ENCODE data around the gene SUFU. TPM values are rescaled to one million over a fixed set of nuclear protein-coding genes. Genes with fewer than 3 reads are reported as not detected.
A peak's percentile ranks its signal among the peaks of the same experiment; 100 is the strongest.

Gene SUFU
- total and polyA plus RNA-seq, 2 of the 8 experiments (the other 6 are each of a cell fraction or from before 2014, with no cell fraction given): 7.0 to 10.8 TPM

- Histone ChIP-seq H3K4me2 (ENCODE audit: insufficient read depth in 1 of 2, low read depth in 2 of 2, low read length in 2 of 2) (peak overlapping the region; percentile 45 to 56), H2BK12ac (ENCODE audit: low read depth, low read length) (peak overlapping the region; percentile 99), H3K79me1 (ENCODE audit: low read depth, low read length) (no peaks in the 10 kb centered on the region), H3K9me3 (ENCODE audit: insufficient read depth in 2 of 2, low read depth in 1 of 2, low read length in 1 of 2) (no peaks in the 10 kb centered on the region), H3K4me3 (ENCODE audit: extremely low read depth in 1 of 4, insufficient read depth in 2 of 4, low read depth in 3 of 4, low read length in 4 of 4) (peak overlapping the region in 3 of 4 experiments; percentile 12 to 32 (median 29); a peak in 4 of 8 replicates), H2BK5ac (ENCODE audit: low read depth, low read length) (peak overlapping the region; percentile 96), H4K5ac (ENCODE audit: insufficient read length, low read depth, low read length) (peak overlapping the region; percentile 94), H2BK20ac (ENCODE audit: low read length) (peak overlapping the region; percentile 97), H3K56ac (replicated peaks; ENCODE audit: insufficient read length, low read depth, low read length) (peak overlapping the region; percentile 80), H3K79me2 (ENCODE audit: control insufficient read depth in 1 of 2, insufficient read depth in 2 of 2, low read length in 2 of 2) (no peaks in the 10 kb centered on the region), H4K20me1 (replicated peaks in 1 of 2; ENCODE audit: control insufficient read depth in 1 of 2, insufficient read depth in 2 of 2, low read length in 2 of 2) (no peaks in the 10 kb centered on the region), H4K8ac (ENCODE audit: extremely low read depth, insufficient read depth, low read length) (peak overlapping the region; percentile 60), H3K4me1 (replicated peaks in 1 of 4; ENCODE audit: control insufficient read depth in 3 of 4, insufficient read depth in 4 of 4, low read length in 3 of 4) (peaks cover 26 to 53% (median 42%) of the 10 kb centered on the region in 4 experiments), H3K23ac (ENCODE audit: insufficient read length) (no peak overlapping the region), H3K9ac (replicated peaks in 1 of 4; ENCODE audit: extremely low read depth in 1 of 4, low read depth in 3 of 4, low read length in 3 of 4) (peak overlapping the region in 3 of 4 experiments; percentile 3 to 88 (median 84); a peak in 5 of 7 replicates), H2BK15ac (ENCODE audit: low read length) (peak overlapping the region; percentile 97), H3K36me3 (ENCODE audit: control insufficient read depth in 2 of 4, insufficient read depth in 4 of 4, low read length in 3 of 4) (no peaks in the 10 kb centered on the region; a peak in 1 of 8 replicates), H2AFZ (ENCODE audit: low read length) (no peak overlapping the region), H3K18ac (ENCODE audit: extremely low read depth, low read length) (peak overlapping the region; percentile 99), H2BK120ac (replicated peaks; ENCODE audit: low read depth, low read length) (peak overlapping the region; percentile 93), H2AK5ac (ENCODE audit: low read depth, low read length) (peak overlapping the region; percentile 99), H4K91ac (replicated peaks; ENCODE audit: insufficient read length, low read length) (peak overlapping the region; percentile 94), H3K4ac (replicated peaks; ENCODE audit: insufficient read length, low read depth, low read length) (peak overlapping the region; percentile 88), H3K14ac (ENCODE audit: insufficient read length) (no peak overlapping the region), H3K27ac (ENCODE audit: low read depth, low read length) (peak overlapping the region; percentile 99), H3K23me2 (ENCODE audit: low read depth, low read length) (no peaks in the 10 kb centered on the region; the same call in none of the 2 replicates), H3K27me3 (replicated peaks in 1 of 4; ENCODE audit: control insufficient read depth in 3 of 4, extremely low read depth in 1 of 4, insufficient read depth in 3 of 4, low read length in 3 of 4) (no peaks in the 10 kb centered on the region)
- peak; percentile 70 for FAIRE-seq
- WGBS, 2 experiments (ENCODE audit: extremely low coverage in 1 of 2, insufficient coverage in 1 of 2, insufficient read length in 1 of 2, insufficient replicate concordance in 2 of 2, low coverage in 1 of 2, low lambda C conversion rate in 2 of 2, missing lambda C conversion rate in 1 of 2): 45% methylated on average over 9 of the region's 9 CpGs; no CpG with 5 or more reads in 1 of the 2 experiments
- ChIA-PET CTCF (ENCODE audit: partially characterized antibody) (interaction anchor here (0.5 to 14.3 kb wide), 12 partner anchors 12 to 511 kb away, joined by 3 to 160 read pairs (median 4); partner anchors contain the start of gene TRIM8), POLR2A (ENCODE audit: partially characterized antibody) (interaction anchor here (0.8 to 5.6 kb wide), 10 partner anchors 8 to 100 kb away, joined by 3 to 51 read pairs (median 4); partner anchors contain the start of gene TRIM8)
- peak; percentile 62 to 84 for DNase-seq (ENCODE audit: low read depth in 1 of 2, low spot score in 2 of 2)
- TF ChIP-seq CREB1 (IDR thresholded peaks at IDR 0.05) (peak; percentile 50), RBBP5 (IDR thresholded peaks at IDR 0.05; ENCODE audit: borderline replicate concordance, low read depth, low read length) (peak; percentile 89; the same call in 1 of the 2 replicates), YY1 (IDR thresholded peaks at IDR 0.05; ENCODE audit: low read depth, low read length) (peak; percentile 80), E2F6 (IDR thresholded peaks at IDR 0.05) (peak; percentile 23; the same call in 1 of the 2 replicates), MAFK (IDR thresholded peaks at IDR 0.05; ENCODE audit: low read depth, low read length) (no peak), NRF1 (IDR thresholded peaks at IDR 0.05; ENCODE audit: low read depth, low read length) (no peak), SIRT6 (IDR thresholded peaks at IDR 0.05; ENCODE audit: low read length) (no peak), ATF2 (IDR thresholded peaks at IDR 0.05; ENCODE audit: low read length) (peak; percentile 99), CEBPB (IDR thresholded peaks at IDR 0.05; ENCODE audit: low read depth, low read length) (no peak), CHD2 (IDR thresholded peaks at IDR 0.05; ENCODE audit: low read length) (peak; percentile 38; the same call in 1 of the 2 replicates), ZNF274 (IDR thresholded peaks at IDR 0.05; ENCODE audit: borderline replicate concordance, extremely low read depth, low read length) (no peak)
These were observed 124.0 kb downstream of the SUFU start for GRCh38 chr10:102627736-102628293.

Data from H1 (cell line).